NCI-H2196 treated with DMSO at 0.1 percent for 48 hours (cell line): ENCODE results near the gene GLIS1.

ENCODE experiments used
- DNase-seq: peaks from one replicate; lab custom pipeline; 2025; ENCODE audit not compliant: unreplicated experiment; lab: John Stamatoyannopoulos, UW

The GLIS1 gene

DNA sequence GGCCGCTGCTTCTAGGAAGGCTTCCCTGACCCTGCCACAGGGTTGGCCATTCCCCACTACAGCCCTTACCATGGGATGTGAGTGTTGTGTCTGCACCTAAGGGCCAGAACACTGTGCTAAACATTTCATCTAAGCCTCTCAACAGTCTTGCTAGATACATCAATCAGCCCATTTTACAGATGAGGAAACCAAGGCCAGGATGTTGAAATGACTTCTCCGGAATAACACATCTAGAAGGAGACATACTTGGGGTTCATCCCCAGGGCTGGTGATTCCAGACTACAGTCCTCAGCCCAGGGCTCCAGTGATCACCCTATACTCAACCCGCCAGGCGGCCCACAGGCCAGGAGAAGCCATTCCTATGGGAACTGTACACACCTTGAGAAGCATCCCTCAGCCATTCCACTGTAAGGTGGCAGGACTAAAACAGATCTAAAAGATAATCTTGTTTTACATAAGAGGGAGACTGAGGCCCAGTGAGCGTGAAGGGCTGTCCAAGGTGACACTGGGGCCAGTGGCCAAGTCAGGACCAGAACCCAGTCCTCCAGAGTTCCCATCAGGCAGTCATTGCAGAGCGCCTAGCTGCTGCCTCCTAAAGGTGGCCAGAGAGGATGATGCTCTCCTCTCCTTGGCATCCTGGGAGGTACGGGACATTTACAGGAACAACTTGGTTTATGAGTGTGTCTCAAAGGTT lies 119.5 kb downstream of the GLIS1 start:
- DNase-seq, result no peak

DNA sequence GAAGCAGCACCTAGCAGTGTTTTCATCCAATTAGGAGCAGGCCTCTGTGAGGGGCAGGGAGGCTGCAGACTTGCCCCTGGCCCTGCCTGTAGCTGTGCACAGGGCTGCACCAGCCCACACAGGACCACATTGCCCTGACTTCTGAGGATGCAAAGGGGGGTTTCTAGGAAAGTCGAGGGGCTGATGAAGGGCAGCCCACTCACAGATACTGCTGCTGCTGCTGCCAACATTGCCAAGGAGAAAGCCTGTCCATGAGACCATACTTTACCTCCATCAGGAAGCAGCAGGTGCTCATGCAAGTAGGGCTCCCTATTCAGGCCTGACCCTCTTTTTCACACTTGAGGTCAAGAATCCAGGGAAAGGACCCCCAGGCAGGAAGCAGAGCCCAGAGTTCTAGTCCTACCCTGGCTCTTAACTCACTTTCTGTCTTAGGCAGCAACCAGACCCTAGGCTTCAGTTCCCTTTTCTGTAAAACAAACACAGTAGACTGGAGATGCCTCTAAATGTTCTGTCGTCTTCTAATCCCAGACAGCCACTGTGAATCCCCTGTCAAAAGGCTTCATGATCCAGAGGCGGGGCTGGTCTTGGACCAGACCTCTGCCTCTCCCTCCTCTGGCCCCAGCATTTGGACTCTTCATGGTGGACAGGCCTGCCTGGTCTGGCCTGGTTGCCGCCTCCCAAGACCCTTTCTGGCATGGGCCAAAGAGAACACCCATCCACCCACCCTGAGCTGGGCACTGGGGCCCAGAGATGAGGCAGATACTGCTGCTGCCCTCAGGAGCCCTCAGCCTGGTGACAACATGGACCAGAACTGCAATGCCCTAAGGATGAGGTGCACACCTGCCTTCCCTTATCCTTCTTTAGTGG lies 120.2 kb downstream of the GLIS1 start:
- DNase-seq, result no peak

DNA sequence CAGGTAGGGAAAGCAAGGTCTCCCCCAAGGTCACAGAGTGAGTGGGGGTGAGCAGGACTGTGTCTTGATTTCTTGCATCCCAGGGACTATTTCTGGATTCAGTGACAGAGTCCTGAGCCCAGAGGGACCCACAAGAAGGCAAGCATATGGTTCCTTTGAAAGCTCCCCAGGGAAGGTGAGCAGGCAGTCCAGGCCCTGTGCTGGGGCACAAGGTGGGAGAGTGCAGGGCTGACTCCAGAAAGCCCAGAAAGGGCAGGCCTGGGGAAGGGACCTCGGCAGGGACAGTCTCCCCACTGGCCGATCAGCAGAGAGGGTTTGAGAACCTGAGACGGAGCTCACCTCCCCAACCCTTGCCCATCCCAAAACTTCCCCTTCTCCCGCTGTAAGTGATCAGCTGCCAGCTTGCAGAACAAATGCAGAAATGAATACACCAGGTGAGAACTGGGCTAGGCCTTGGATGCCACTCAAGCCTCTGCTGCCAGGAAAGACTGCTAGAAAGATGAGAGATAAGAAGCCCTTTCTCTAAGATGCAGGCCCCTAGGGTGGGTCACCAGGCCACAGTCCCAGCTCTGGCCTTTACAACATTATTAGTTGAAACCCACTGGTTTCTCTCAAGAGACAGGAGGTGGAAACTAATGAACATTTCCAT lies 121.0 kb downstream of the GLIS1 start:
- DNase-seq, result no peak

- DNase-seq, result no peak
These were observed 121.6 kb downstream of the GLIS1 start for GRCh38 chr1:53617382-53617781.

GRCh38 chr1:53616927-53617326 lies 122.0 kb downstream of the GLIS1 start:
- DNase-seq, result no peak

DNA sequence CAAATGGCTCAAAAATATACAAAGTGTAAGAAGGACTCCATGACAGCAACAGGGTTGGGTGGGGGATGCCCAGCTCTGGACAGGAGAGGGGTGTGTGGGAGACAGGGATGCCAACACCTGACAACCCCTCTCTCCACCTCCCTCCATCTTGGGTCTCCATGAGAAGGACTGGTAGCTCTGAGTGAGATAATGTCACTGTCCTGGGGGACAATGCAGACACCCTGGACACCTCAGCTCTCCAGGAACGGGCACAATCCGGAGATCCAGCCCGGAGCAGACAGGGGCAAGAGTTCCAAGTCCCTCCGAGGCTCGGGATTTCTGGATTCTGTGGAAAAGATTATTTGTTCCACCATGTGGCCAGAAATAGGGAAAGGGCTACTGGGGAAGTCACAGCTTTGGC lies 122.5 kb downstream of the GLIS1 start:
- no peak for DNase-seq

GRCh38 chr1:53615101-53615500 lies 123.9 kb downstream of the GLIS1 start:
- no peak for DNase-seq

DNA sequence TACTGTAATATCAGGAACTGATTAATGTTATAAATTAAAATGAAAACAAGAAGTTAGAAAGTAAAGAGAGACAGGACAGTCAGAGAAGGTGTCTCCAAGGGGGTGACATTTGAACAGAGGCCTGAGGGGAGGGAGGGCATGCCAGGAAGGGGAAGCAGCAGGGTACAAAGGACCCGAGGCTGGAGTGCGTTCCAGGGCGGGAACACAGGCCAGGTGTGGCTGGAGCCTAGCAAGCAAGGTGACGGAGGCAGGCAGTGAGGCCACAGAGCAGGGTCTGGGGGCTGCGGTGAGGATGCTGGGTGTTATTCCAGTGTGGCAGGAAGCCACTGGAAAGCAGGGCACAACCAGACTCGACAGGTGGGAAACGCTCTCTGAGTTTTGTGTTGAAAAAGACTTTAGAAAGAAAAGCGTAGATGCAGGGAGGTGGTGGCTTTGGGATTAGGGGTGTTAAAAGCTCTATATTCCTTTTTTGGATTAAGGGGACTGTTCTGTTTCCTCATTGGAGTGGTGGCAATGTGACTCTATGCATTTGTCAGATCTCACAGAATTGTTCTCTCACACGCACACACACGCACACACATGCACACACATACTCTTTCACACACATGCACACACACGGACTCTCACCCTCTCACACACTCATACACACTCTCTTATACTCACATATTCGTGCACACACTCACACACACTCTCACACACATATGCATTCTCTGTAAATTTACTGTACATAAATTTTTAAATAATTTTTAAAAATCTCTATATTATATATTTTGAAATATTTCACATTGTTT lies 124.5 kb downstream of the GLIS1 start:
- DNase-seq, result no peak

- DNase-seq, result no peak
These were observed 130.3 kb downstream of the GLIS1 start for GRCh38 chr1:53608676-53609075.

- DNase-seq, result no peak
These were observed 130.9 kb downstream of the GLIS1 start for GRCh38 chr1:53608071-53608470.

DNA sequence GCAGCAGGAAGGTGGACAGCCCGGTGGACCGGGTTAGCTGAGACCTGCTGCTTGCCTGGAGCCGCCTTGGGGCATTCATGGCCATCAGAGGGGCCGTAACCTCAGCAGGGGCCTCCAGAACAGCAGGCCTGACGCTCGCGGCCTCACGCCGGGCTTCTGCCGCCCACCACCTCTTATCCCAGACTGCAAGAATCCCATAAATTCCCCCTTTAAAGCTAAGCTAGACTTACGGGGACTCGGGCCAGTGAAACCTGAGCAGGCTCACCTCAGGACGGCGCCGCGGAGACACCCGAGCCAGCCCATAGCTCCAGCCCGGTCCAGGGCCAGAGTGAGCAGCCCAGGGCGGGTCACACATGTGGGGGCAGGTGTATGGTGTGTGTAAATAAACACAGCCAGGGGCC lies 132.3 kb downstream of the GLIS1 start:
- no peak for DNase-seq

- DNase-seq, result no peak
These were observed 132.8 kb downstream of the GLIS1 start for GRCh38 chr1:53606197-53606596.

DNA sequence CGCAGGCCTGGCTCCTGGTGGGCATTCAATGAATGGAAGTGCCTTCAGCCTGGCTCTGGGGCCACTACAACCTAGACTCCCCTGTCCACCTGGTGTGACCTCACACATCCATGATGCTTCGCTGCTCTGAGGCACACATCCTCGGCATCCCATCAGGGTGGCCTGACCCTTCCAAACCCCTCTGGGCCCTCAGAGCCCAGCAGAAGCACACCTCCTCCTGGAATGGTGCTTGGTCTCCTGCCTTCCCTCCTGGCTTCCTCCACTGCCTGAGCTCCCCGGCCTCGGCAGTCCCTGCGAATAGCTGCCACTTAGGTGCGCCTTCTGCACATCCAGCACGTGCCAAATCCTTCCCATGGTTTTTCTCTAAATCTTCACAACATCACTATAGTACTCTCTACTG lies 133.8 kb downstream of the GLIS1 start:
- DNase-seq, result no peak

DNA sequence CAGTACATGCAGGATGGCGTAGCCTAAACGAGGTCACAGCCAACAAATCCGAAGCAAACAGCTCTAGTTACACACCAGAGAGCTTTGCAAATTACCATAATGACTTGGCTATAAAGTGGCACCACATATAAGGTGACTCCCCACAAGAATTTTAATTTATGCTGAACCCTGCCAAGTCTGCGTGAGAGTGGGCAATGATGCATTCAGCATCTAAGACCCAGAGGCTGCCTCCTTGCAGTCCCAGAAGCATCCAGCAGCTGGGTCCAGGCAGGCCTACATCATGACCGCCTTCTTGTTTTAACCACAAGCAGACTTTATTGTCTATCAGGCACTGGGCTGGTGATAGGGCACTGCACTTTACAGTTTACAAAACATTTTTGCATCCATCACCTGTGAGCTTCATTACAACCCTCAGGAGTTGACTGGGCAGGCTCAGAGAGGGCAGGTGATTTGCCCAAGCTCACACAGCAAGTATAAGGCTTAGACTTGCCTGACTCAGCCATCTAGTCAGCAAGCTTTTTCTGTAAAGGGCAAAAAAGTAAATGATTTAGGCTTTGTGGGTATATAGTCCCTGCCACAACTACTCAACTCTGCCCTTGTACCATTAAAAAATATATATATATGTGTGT lies 134.6 kb downstream of the GLIS1 start:
- DNase-seq, result no peak

DNA sequence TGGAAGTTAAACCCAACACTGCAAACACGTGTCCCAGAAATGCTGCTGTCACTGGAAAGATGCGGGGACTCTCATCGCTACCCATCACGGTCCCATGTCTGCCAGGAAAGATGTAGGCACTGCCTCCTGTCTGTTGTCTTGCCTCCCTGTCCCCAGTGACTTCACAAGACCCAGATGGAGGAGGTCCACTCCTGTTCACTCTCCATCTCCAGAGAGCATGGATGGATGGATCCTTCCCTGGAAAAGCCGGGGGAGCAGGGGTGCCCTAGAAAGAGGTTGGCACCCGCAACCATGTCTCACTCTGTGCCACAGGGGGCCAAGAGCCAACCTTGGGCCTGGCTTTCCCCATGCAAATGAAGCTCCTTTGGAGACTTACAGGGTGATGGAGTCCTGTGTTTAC lies 135.5 kb downstream of the GLIS1 start:
- no peak for DNase-seq

- DNase-seq, result no peak
These were observed 136.8 kb downstream of the GLIS1 start for GRCh38 chr1:53601867-53602775.

DNA sequence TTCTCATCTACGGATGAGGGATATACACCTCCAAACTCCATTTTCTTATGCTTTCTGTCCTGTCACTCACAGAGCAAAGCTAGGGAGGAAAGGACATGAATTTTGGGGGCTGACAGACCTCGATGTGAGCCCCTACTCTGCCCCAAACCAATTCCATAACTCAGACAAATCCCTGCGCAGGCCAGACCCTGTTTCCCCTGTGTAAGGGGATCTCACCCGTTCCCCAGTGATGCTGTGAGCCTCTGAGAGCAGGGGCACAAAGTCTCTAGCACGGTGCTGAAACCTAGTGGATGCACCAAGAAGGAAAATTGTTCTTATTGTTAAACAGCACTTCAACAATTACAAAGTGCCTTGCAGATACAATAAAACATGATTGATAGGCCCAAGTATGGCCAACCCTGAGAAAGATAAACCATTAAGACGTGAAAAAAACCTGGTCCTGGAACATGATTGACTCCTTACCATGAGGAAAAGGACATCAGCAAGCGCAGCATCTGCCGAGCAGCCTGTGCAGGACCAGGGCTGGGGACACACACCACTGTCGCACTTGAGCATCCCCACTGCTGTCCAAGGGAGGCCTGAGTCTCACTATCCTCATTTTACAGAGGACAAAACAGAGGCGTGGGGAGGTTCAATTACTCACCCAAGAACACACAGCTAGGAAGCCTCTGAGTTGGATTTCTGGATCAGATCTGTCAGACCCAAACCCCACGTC lies 137.8 kb downstream of the GLIS1 start:
- no peak for DNase-seq

DNA sequence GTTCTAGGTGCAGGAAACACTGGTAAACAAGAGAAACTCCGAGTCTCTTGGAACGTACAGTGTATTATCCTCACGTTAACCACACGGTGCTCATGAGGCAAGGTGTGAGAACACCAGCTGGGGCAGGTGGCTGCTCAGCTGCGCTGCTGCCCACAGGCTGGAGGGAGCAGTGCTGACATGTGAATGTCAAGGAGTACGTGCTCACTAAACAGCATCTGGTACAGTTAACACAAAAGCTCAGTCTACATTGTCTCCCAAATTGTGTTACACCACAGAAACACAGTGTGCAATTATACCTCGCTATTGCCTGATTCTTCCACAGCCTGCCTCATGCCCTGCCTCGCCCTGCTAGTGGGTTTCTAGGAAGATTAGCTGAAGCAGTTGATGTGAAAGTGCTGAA lies 138.4 kb downstream of the GLIS1 start:
- DNase-seq, result no peak

GRCh38 chr1:53600001-53600400 lies 139.0 kb downstream of the GLIS1 start:
- no peak for DNase-seq
